Activated CD8-positive, alpha-beta memory T cell treated with anti-CD3 and anti-CD28 coated beads for 36 hours (primary cell): ENCODE data around the gene CTNNA3. TPM values are rescaled to one million over a fixed set of nuclear protein-coding genes. Genes with fewer than 3 reads are reported as not detected.

Source experiments
- CTCF ChIA-PET: fragments of 350-600 bp; sonication (Branson Sonifier 250); formaldehyde crosslinking; loops from one replicate; lab custom pipeline; 2021; ENCODE audit warnings: antibody characterized with exemption; lab: Charles Lee
- POLR2A ChIA-PET: fragments of 350-600 bp; sonication (Branson Sonifier 250); formaldehyde crosslinking; loops from one replicate; lab custom pipeline; 2021; ENCODE audit warnings: antibody characterized with exemption; lab: Charles Lee
- total RNA-seq, 2 experiments: library from RNA; stranded (reverse); gene quantifications; one replicate each; pipeline ENCODE4 v1.2.3, GENCODE V29; 2021

Gene CTNNA3
- total RNA-seq, 2 experiments from 2014 or later: not detected

- ChIA-PET POLR2A (no interaction called here), CTCF (no interaction called here)
Observed at GRCh38 chr10:66680886-66681285, 1015.1 kb downstream of the CTNNA3 start.

- CTCF ChIA-PET: no interaction called here
- POLR2A ChIA-PET: no interaction called here
Observed at GRCh38 chr10:66678521-66678920, 1017.5 kb downstream of the CTNNA3 start.

GRCh38 chr10:66673071-66673470 is 1022.9 kb downstream of the CTNNA3 start:
- POLR2A ChIA-PET: no interaction called here
- CTCF ChIA-PET: no interaction called here

GRCh38 chr10:66671562-66671961 is 1024.4 kb downstream of the CTNNA3 start:
- ChIA-PET CTCF (no interaction called here), POLR2A (no interaction called here)

- ChIA-PET CTCF (no interaction called here), POLR2A (no interaction called here)
Observed at GRCh38 chr10:66671064-66671463, 1024.9 kb downstream of the CTNNA3 start.

- ChIA-PET POLR2A (no interaction called here), CTCF (no interaction called here)
Observed at GRCh38 chr10:66656499-66656898, 1039.5 kb downstream of the CTNNA3 start.

- CTCF ChIA-PET: no interaction called here
- POLR2A ChIA-PET: no interaction called here
Observed at GRCh38 chr10:66654861-66655260, 1041.1 kb downstream of the CTNNA3 start.

GRCh38 chr10:66651308-66652082 is 1044.5 kb downstream of the CTNNA3 start:
- POLR2A ChIA-PET: no interaction called here
- CTCF ChIA-PET: no interaction called here

- CTCF ChIA-PET: no interaction called here
- POLR2A ChIA-PET: no interaction called here
Observed at GRCh38 chr10:66649626-66650025, 1046.4 kb downstream of the CTNNA3 start.

- CTCF ChIA-PET: no interaction called here
- POLR2A ChIA-PET: no interaction called here
Observed at GRCh38 chr10:66642217-66642616, 1053.8 kb downstream of the CTNNA3 start.

- ChIA-PET CTCF (no interaction called here), POLR2A (no interaction called here)
Observed at GRCh38 chr10:66639371-66639770, 1056.6 kb downstream of the CTNNA3 start.

GRCh38 chr10:66637273-66638036 is 1058.5 kb downstream of the CTNNA3 start:
- POLR2A ChIA-PET: no interaction called here
- CTCF ChIA-PET: no interaction called here

- CTCF ChIA-PET: no interaction called here
Observed at GRCh38 chr10:66629996-66630395, 1066.0 kb downstream of the CTNNA3 start.

GRCh38 chr10:66627156-66627555 is 1068.8 kb downstream of the CTNNA3 start:
- ChIA-PET CTCF (no interaction called here), POLR2A (no interaction called here)

More at GRCh38 chr10:66629996-66630395, 1066.0 kb downstream of the CTNNA3 start:
- POLR2A ChIA-PET: no interaction called here

- POLR2A ChIA-PET: no interaction called here
- CTCF ChIA-PET: no interaction called here
Observed at GRCh38 chr10:66625709-66626590, 1070.0 kb downstream of the CTNNA3 start.

- ChIA-PET POLR2A (no interaction called here), CTCF (no interaction called here)
Observed at GRCh38 chr10:66622050-66622449, 1073.9 kb downstream of the CTNNA3 start.

- ChIA-PET POLR2A (no interaction called here), CTCF (no interaction called here)
Observed at GRCh38 chr10:66604195-66604594, 1091.8 kb downstream of the CTNNA3 start.

GRCh38 chr10:66591865-66592264 is 1104.1 kb downstream of the CTNNA3 start:
- ChIA-PET CTCF (no interaction called here), POLR2A (no interaction called here)

- ChIA-PET POLR2A (no interaction called here), CTCF (no interaction called here)
Observed at GRCh38 chr10:66587680-66588050, 1108.3 kb downstream of the CTNNA3 start.
